Kidney epithelial cell (primary cell): ENCODE results near the gene LRRC8E. TPM values are rescaled to one million over a fixed set of nuclear protein-coding genes. Genes with fewer than 3 reads are reported as not detected.

Experiments
- DNase-seq: peaks from one replicate; pipeline ENCODE4 v3.0.0-alpha.2; 2010; ENCODE audit warnings: low read depth
- H3K27me3 ChIP-seq: 2 replicates; pipeline ENCODE4 v1.6.0; 2011; ENCODE audit warnings: low read length; ENCODE audit not compliant: control insufficient read depth, insufficient read depth
- H3K36me3 ChIP-seq: 2 replicates; pipeline ENCODE4 v1.5.1; 2011; ENCODE audit warnings: low read length; ENCODE audit not compliant: control insufficient read depth, insufficient read depth
- H3K4me3 ChIP-seq: 2 replicates; pipeline ENCODE4 v1.5.1; 2011; ENCODE audit warnings: low read depth, mild to moderate bottlenecking, control low read depth, low read length
- CTCF ChIP-seq: IDR thresholded peaks from 2 replicates; pipeline ENCODE4 v1.5.1; 2011; ENCODE audit warnings: mild to moderate bottlenecking, moderate library complexity, low read length, control low read depth, inconsistent platforms; ENCODE audit not compliant: insufficient read depth, poor library complexity, severe bottlenecking
- total RNA-seq: library from RNA; depleted of rRNA; stranded (reverse); fragments of >200 nt; gene quantifications from 2 replicates; pipeline ENCODE4 v1.2.3, GENCODE V29; 2015

The LRRC8E gene
- total RNA-seq, 1 donor from 2014 or later, result 11.6 TPM

- Histone ChIP-seq H3K36me3 (no peaks in the 10 kb centered on the region), H3K4me3 (peak overlapping the region; percentile 97), H3K27me3 (no peaks in the 10 kb centered on the region)
- no peak for TF ChIP-seq CTCF
- DNase-seq, result no peak
These were observed 54.7 kb downstream of the LRRC8E start for GRCh38 chr19:7942981-7943443.

- peak; percentile 98 for DNase-seq
- TF ChIP-seq CTCF, result no peak
- H3K4me3 ChIP-seq, result peak within 1 kb of the TSS; percentile 97
- no peaks in the 10 kb centered on the region for H3K27me3 ChIP-seq
- no peaks in the 10 kb centered on the region for H3K36me3 ChIP-seq
These were observed 55.3 kb downstream of the LRRC8E start, which contains the start of gene TIMM44 for GRCh38 chr19:7943444-7944176. Gene TIMM44 (minus strand): TSS chr19:7943666. CDS start chr19:7943651, 15 bp downstream.

- no peaks in the 10 kb centered on the region for H3K36me3 ChIP-seq
- no peaks in the 10 kb centered on the region for H3K27me3 ChIP-seq
- peak; percentile 77 for TF ChIP-seq CTCF
- peak overlapping the region; percentile 57 for H3K4me3 ChIP-seq
- no peak for DNase-seq
These were observed 56.0 kb downstream of the LRRC8E start for GRCh38 chr19:7944177-7944761.

GRCh38 chr19:7947939-7948338, 59.6 kb downstream of the LRRC8E start:
- no peak for TF ChIP-seq CTCF
- H3K27me3 ChIP-seq, result no peaks in the 10 kb centered on the region
- H3K4me3 ChIP-seq, result no peak overlapping the region
- no peak for DNase-seq
- no peaks in the 10 kb centered on the region for H3K36me3 ChIP-seq

Other genes starting within 250 kb of the LRRC8E start
- 1.7 TPM in 1 of 2 replicates, not detected in the other for gene RETN, start 219.5 kb upstream of the LRRC8E start, total RNA-seq
- gene MCEMP1, start 211.4 kb upstream of the LRRC8E start, total RNA-seq, result not detected in 2 replicates
- gene TRAPPC5, start 207.7 kb upstream of the LRRC8E start, total RNA-seq, result 117 and 148 TPM in 2 replicates
- not detected in 2 replicates for gene FCER2, start 186.4 kb upstream of the LRRC8E start, total RNA-seq
- gene CLEC4G, start 156.4 kb upstream of the LRRC8E start, total RNA-seq, result not detected in 2 replicates
- 0.04 and 0.07 TPM in 2 replicates for gene CD209, start 141.0 kb upstream of the LRRC8E start, total RNA-seq
- gene CLEC4M, start 125.3 kb upstream of the LRRC8E start, total RNA-seq, result 0.27 TPM in 1 of 2 replicates, not detected in the other
- 9.9 and 16.4 TPM in 2 replicates for gene EVI5L, start 58.3 kb upstream of the LRRC8E start, total RNA-seq
- 1.0 and 1.2 TPM in 2 replicates for gene PRR36, start 14.1 kb upstream of the LRRC8E start, total RNA-seq
- gene MAP2K7, start 15.4 kb downstream of the LRRC8E start, total RNA-seq, result 15.0 and 19.7 TPM in 2 replicates
- gene TGFBR3L, start 26.3 kb downstream of the LRRC8E start, total RNA-seq, result 0.14 and 4.5 TPM in 2 replicates
- gene SNAPC2, start 31.8 kb downstream of the LRRC8E start, total RNA-seq, result 32.0 and 33.3 TPM in 2 replicates
- gene CTXN1, start 37.6 kb downstream of the LRRC8E start, total RNA-seq, result 15.7 and 16.1 TPM in 2 replicates
- gene TIMM44, start 55.2 kb downstream of the LRRC8E start, total RNA-seq, result 80.5 and 83.9 TPM in 2 replicates
- gene ELAVL1, start 117.1 kb downstream of the LRRC8E start, total RNA-seq, result 62.3 and 65.9 TPM in 2 replicates
- not detected in 2 replicates for gene CCL25, start 164.2 kb downstream of the LRRC8E start, total RNA-seq